ENCODE measurements around the gene LLGL2.

Gene LLGL2

DNA sequence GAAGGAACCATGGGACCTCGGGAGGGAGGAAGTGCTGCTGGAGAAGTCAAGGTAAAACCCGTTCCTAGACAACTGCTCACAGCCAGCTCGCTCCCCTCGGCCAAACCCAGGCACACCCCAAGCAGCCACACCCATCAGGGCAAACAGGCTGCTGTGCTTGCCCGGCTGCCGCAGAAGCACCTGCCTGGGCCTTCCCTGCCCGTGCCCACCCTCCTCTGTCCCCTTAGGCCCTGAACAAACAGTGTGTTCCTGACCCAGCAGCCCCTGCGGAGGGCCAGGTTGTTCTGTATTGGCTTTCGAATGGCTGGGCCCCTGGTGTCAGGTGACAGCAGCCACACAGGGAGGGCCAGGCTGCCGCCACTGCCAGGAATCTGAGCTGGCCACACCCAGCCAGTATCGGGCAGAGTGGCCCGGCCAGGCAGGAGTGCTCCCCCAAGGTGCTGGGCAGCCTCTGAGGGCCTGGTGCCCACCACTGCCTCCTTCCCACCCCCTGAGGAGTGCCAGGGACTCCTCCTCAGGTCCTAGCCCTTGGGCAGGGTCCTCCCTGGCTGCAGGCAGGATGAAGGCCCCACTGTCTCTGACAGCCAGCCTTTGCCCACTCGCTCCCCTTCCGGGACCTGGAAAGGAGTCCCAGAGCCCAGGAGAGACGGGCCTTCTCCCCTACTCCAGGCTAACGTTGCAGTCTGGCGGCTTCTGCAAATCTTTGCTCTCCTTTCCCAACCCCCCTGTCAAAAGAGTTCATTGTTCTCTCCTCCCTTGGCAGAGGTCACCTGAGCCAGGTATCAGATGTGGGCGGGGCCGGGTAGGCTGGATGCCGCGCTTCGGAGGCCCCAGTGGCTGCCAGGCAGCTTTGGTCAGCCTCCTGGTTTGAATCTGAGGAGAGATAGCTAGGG lies 24.0 kb downstream of the LLGL2 start:
- no peak for DNase-seq (ENCODE audit: low read depth in 2 of 2, low spot score in 1 of 2)

DNA sequence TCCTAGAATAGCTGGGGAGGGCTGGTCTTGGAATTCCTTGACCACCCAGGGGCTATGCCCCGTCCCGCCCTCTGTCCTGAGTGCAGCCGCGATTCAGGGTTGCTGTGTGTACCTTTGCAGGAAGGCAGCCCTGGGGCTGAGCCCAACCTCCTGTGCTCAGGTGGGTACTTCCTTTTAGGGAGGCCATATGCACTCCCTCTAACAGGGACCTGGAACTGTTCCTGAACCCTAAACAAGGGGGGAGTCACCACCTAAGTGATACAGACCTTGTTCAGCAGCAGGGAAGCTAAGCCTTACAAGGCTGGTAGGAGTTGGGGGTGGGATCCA lies 24.6 kb downstream of the LLGL2 start:
- no peak for DNase-seq (ENCODE audit: low read depth in 2 of 2, low spot score in 1 of 2)

DNA sequence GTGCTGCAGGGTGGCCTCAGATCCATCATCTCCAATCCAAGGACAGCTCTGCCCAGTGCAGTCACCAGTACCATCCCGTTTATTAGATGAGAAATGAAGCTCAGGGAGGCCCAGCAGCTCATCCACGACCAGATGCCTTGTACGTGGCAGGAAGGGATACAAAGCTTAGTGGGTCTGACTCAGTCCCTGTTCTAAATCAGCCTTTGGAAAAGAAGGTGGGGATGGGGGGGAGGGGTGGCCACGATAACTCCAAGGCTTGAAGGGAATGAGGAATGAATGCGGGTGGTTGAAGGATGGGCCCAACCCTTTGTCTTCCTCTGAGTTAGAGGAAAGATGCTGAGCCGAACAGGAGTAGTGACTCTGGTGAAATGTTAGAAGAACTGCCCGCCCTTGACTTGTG lies 25.8 kb downstream of the LLGL2 start:
- no peak for DNase-seq (ENCODE audit: low read depth in 2 of 2, low spot score in 1 of 2)

DNA sequence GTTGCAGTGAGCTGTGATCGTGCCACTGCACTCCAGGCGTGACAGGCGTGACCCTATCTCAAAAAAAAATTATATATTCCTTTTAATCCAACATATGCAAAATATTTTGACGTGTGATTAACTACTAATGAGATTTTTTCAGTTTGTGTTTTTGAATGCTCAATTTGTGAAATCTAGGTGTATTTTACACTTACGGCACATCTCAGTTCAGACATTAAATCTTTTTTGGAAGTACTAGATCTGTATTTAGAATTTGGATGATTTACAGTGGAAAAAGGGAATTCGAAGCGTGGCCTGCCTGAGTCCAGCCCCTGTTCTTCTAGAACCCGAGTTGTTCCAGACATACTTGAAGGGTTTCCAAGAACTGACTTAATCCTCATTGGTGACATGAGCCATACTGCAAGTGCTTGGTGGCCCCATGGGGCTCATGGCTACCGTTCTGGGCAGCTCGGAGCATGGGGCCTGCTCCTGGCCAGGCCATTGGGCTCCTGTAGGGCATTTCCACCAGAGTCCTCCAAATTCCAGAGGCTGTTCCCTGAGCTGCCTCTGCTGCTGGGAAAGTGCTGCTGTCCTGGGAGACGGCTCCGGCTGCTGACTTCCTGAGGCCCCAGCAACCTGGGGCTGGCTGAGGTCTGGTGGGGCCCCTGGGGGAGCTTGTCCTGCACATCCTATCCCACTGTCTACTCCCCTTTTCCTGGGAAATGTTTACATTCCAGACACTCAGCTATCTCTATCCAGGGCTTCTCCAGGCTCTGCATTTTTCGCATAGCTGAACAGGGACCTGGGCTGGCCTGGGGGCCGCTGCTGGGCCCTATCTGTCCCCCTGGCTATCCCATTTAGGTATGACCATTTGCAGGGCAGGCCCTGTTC lies 27.2 kb downstream of the LLGL2 start:
- no peak for DNase-seq (ENCODE audit: low read depth in 2 of 2, low spot score in 1 of 2)

DNA sequence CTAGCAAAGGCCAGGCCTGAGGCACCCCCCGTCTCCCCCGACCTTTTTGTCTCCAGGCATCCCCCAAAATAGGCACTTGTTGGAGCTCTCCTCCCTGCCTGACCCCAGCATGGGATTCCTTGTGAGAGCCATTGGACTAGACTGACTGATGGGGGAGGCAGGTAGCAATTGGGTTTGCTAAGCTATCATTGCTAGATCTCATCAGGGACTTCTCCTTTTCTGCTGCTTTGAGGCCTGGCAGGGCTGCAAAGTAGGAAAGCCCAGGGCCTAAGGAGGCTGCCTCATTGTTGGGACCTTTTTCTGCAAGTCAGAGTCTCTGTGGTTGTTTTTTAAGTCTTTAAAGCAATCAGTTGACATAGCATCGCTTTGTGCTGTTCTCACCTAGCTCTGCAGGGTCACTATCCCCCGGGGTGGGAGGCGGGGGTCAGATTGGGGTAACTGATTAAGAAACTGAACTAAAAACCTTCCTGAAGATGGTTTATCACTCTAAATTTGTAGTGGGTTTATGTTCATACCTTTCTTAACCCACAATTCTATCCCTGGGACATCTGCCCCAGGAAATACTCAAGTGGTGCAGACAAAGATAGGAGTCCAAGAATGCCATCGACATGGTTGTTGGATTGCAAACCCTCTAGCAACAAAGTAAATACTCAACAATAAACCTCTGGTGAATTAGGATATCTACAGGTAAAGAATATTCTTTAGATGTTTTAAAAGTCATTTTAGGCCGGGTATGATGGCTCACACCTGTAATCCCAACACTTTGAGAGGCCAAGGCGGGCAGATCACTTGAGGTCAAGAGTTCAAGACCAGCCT lies 28.0 kb downstream of the LLGL2 start:
- no peak for DNase-seq (ENCODE audit: low read depth in 2 of 2, low spot score in 1 of 2)

DNA sequence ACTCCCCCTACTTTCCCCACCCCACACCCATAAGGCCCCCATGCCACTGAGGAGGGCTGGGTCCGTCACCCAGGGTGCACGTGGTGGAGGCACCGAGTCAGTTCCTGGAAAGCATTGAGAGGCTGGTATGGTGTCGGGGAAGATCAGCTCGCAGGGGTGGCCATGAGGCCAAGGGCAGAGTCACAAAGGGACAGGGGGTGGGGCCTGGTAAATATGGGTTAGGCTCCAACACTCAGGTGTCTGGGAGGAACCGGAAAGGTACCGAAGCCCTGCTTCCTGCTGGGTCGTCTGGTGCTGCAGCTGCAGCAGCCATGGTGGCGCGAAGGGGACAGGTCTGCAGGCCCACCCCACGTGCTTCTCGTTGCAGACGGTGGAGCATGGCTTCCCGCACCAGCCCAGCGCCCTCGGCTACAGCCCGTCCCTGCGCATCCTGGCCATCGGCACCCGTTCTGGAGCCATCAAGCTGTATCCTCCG lies 30.2 kb downstream of the LLGL2 start:
- DNase-seq (ENCODE audit: low read depth in 2 of 2, low spot score in 1 of 2), result no peak

DNA sequence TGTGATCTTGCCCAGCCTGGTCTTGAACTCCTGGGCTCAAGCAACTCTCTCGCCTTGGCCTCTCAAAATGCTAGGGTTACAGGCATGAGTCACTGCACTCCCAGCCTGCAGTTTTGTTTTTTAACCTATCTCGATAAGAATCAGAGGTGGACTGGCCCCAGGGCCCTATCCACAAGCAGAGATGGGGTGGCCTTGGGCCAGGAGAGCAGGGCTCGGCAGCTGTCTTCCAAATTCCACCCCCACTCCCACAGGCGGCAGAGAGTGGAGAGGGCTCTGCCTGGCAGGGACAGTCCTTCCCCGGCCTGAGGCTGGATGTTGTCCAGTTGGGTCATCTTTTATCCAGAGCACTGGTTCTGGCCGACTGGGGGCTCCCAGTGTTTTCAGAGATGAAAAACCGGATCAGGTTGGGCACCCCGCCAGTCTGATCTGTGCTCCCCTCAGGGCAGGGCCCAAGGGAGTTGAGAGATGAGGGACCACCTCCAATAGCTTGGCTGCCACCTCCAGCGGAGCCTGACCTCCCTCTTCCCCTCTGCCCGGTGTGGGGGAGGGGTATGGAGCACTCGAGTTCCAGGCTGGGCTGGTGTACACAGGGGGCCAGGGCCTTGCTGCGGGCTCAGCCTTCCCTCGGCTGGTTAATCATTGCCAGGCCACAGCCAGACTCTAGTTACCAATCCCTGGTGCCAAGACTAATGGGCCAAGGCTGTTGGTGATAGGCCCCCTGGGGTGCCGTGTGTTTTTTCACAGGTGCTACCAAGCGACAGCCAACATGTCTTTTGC lies 31.8 kb downstream of the LLGL2 start:
- DNase-seq (ENCODE audit: low read depth in 2 of 2, low spot score in 1 of 2), result no peak

DNA sequence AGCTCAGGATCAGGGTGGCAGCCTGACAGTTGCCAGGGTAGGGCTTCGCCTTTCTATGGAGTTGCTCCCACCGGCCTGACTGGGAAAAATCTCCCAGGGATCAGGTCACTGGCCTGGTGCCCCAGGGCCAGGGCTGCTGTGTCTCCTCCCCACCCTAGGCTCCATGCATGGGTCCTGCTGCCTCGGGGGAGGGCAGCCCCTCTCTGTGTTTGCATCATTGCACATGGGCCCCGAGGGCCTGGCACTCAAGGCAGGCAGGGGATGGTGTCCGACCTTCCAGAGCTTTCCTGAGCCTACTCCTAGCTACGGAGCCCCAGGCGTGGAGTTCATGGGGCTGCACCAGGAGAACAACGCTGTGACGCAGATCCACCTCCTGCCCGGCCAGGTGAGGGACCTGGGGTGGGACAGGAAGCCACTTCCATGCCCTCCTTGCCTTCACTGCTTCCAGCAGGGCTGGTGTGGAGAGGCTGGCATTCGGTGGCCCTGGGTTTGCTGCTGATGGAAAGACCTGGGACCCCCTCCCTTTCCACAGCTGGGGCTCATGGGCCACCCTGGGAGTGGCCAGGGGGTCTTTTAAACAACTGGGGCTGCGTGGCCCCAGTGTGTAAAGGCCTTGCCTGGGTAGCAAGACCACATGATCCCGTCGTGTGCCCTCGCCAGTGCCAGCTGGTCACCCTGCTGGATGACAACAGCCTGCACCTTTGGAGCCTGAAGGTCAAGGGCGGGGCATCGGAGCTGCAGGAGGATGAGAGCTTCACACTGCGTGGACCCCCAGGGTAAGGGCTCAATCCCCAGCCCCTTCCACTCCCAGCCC lies 32.6 kb downstream of the LLGL2 start:
- no peak for DNase-seq (ENCODE audit: low read depth in 2 of 2, low spot score in 1 of 2)

DNA sequence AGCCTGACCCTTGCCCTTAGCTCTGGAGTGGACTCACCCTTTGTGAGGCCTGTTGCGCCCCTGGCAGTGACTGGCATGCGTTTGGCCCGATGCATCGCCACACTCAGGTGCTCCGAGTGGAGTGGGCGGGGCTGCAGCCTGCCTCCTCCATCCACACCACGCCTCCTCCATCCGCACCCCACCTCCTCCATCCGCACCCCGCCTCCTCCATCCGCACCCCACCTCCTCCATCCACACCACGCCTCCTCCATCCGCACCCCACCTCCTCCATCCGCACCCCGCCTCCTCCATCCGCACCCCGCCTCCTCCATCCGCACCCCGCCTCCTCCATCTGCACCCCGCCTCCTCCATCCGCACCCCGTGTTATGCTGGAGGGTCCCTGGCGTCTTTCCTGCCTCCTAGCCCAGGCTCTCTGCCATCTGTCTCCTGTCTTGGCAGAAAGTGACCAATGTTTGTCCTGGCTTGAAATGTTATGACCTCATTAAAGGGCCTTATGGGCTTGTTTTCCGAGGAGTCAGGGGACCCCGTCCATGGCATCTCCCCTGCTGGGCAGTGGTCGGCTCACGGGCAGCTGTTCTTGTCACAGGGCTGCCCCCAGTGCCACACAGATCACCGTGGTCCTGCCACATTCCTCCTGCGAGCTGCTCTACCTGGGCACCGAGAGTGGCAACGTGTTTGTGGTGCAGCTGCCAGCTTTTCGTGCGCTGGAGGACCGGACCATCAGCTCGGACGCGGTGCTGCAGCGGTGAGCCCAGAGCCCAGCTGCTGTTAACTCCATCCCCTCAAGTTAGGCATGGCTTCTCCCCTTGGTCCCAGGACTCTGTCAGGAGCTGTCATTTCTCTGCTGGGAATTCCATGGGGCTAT lies 33.4 kb downstream of the LLGL2 start:
- DNase-seq (ENCODE audit: low read depth in 2 of 2, low spot score in 1 of 2), result no peak

DNA sequence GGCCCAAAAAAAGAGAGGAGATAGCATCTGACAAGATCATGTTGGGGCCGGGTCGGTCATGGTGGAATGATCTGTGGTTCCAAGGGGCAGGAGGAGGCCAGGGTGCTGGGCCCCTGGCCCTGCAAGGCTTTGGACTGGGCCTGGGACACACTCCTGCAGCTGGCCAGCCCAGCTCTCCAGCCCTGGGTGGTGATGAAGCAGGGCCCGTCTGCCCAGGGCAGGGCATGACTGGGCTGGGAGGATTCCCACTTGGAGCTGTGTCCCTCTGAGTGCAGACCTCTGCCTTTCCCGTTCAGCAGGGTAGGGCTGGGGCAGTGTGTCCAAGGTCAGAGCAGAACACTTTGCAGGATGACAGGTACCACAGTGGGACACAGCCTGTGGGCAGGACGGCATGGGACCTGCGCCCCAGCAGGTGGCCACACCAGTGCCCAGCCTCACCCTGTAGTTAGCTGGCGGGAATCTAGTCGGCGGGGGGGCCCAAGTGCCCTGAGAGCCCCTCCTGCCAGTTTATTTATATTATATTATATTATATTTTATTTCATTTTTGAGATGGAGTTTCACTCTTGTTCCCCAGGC lies 34.5 kb downstream of the LLGL2 start:
- DNase-seq (ENCODE audit: low read depth in 2 of 2, low spot score in 1 of 2), result no peak

DNA sequence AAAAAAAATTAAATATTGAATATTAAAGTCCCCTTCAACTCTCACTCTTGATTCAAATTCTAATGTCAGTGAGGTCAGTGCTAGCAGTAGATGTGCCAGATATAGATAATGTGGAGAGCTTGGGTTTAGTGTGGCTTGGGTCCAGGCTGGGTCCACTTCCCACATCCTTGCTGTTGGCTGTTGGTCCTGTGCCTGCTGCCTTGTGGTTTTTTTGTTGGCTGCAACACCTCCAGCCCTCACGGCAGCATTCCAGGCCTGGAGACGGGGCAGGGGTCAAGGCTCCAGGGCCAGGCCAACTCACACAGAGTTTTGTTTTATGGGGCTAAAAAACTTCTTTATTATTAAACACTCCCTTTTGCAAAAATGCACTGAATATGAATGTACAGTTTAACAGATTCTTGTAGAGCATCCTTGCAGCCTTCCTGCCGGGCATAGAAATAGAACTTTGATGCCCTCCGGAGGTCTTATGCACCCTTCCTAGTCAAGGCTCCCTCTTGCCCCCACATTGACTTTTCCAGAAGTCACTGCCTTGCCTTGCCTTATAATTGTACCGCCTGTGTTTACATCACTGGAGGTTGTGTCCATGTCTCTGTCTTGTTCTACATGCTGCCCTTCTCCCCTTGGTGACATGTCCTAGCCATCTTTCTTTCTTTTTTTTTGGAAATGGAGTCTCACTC lies 36.6 kb downstream of the LLGL2 start:
- DNase-seq (ENCODE audit: low read depth in 2 of 2, low spot score in 1 of 2), result no peak

DNA sequence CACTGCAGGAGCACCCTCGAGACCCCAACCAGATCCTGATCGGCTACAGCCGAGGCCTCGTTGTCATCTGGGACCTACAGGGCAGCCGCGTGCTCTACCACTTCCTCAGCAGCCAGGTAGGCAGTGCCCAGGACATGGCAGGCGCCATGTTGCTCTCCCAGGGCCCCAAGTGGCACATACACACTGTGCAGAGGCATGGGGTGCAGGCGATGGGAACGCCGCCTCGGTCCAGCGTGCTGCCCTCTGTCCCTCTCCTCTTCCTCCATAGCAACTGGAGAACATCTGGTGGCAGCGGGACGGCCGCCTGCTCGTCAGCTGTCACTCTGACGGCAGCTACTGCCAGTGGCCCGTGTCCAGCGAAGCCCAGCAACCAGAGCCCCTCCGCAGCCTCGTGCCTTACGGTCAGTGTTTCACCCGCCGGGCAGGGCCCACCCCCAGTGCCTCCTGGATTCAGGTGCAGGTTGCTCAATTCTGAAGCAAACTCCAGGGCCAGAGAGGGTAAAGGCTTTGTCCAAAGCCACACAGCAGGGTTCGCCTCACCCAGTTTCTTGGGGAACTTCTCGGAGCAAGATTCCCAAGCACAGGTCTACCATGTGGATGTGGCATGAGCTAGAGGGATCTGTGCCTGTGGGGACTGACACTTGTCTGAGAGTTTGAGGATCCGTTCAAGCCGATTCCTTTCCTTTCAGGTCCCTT lies 37.7 kb downstream of the LLGL2 start:
- no peak for DNase-seq (ENCODE audit: low read depth in 2 of 2, low spot score in 1 of 2)

DNA sequence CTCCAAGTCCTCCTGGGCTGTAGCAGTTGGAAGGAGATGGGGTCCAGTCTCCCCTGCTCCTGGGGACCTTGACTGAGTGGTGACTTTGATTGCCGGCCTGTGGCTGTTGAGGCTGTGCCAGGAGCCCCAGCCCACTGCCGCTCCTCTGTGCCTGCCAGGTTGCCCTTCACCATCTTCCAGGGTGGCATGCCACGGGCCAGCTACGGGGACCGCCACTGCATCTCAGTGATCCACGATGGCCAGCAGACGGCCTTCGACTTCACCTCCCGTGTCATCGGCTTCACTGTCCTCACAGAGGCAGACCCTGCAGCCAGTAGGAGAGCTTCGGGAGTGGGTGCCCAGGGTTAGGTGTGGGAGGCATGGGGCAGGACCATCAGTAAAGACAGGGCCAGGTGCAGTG lies 38.7 kb downstream of the LLGL2 start:
- DNase-seq (ENCODE audit: low read depth in 2 of 2, low spot score in 1 of 2), result no peak

DNA sequence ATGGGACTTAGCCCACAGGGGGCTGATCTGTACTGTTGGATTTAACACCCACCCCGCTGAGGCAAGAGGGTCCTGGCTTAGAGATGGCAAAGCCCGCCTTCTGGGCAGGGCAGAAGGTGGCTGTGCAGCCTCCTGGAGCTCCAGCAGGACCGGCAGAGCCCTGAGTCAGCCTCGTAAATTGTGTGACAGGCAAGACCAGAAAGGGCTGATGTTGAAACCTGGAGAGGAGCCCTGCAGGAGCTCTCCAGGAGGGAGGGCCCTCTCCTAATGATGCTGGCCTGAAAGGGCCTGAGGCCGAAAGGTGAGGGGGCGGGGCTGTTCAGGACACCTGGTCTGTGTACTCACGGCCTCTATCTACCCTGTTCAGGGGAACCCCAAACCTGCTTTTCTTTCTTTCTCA lies 39.6 kb downstream of the LLGL2 start:
- no peak for DNase-seq (ENCODE audit: low read depth in 2 of 2, low spot score in 1 of 2)

DNA sequence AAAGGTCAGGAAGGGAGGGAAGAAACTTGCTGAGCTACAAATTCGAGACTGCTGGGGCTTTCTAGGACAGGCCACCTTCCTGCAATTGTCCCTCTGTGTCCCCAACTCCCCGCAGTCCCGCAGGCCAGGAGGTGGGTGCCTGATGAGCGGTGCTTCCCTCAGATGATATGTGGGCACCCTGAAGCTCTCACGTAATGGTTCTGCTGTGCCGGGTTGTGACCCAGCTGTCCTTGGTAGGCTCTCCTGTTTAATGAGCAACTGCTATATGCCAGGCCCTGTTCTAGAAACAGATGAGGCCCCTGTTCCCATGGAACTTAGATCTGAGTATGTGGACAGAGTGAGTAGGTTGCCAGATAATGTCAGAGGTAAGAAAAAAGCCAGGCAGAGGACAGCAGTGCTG lies 40.1 kb downstream of the LLGL2 start:
- DNase-seq (ENCODE audit: low read depth in 2 of 2, low spot score in 1 of 2), result no peak

DNA sequence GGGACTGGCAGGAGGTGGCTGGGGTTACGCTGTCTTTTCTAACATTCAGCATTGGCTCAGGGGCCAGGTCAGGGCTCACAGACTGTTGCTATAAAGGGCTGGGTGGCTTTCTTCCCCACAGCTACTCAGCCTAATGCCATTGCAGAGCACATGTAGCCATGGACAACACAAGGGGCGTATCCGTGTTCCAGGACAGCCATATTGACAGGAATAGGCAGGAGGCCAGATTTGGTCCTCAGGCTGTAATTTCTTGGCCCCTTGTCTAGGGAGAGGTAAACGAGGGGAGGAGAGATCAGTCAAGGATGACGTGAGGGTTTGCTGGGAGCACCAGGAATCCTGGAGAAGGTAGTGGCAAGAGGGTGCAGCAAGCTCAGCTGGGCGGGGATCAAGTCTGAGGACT lies 40.9 kb downstream of the LLGL2 start:
- DNase-seq (ENCODE audit: low read depth in 2 of 2, low spot score in 1 of 2), result no peak

DNA sequence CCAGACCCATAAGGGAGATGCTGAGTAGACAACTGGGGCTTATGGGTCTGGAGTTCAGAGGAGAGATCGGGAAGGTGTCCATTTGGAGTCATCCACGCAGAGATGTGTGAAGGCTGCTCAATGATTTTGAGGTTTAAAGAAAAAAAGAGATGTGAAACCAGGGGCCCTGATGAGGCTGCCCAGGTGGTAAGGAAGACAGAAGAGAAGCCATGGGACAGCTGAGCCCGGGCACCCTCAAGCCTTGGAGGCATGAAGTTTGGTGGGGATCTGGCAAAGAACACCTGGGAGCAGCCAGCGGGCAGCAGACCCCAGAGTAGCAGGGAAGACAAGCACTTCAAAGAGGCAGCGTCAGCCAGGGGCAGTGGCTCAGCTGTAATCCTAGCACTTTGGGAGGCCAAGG lies 41.3 kb downstream of the LLGL2 start:
- no peak for DNase-seq (ENCODE audit: low read depth in 2 of 2, low spot score in 1 of 2)

Measured in stimulated activated CD8-positive, alpha-beta memory T cell treated with anti-CD3 and anti-CD28 coated beads, Interleukin-4, amount 100 ng/mL, for 1 hour (primary cell).